Epithelial cell of proximal tubule (primary cell): ENCODE results near the gene DCTN2. TPM values are rescaled to one million over a fixed set of nuclear protein-coding genes. Genes with fewer than 3 reads are reported as not detected.

Experiments
- DNase-seq: peaks from one replicate; pipeline ENCODE4 v3.0.0-alpha.2; 2011; ENCODE audit warnings: low read depth
- H3K4me3 ChIP-seq: 2 replicates; pipeline ENCODE4 v1.5.1; 2011; ENCODE audit warnings: low read depth, mild to moderate bottlenecking, low read length
- total RNA-seq: library from RNA; depleted of rRNA; stranded (reverse); fragments of >200 nt; gene quantifications from 2 replicates; pipeline ENCODE4 v1.2.3, GENCODE V29; 2015
- TF ChIP-seq, protein P1 (sequence below): conservative IDR thresholded peaks from 2 replicates; pipeline ENCODE4 v1.5.1; 2012; ENCODE audit warnings: low read depth, mild to moderate bottlenecking, low read length

Gene DCTN2
- total RNA-seq, 1 donor from 2014 or later: 140 TPM

DNA sequence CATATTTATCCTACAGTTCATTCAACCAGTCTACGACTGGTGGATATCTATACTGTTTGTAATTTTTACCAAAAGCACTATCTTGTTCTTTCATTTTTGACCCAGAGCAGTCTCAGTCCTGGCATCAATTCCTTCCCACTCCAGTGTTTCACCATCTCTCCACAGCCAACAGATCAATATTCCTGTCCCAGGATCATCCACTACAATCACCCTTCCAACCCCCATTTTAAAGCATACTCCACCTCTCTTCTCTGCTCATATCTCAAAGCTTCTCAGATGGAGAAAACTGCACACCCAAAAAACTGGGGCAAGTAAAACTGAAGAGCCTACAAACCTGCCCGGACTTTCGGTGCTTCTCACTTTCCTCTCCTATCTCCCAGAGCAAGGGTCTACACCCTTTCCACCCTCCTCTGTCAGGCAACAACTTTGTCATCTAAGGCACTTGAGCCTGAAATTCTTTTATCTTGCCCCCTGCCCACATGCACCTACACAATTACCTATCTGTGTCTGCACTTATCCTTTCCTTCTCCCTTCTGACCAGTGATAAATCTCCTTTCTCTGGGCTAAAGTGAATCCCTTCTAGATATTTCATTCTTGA lies 39.9 kb upstream of the DCTN2 start:
- TF ChIP-seq, protein P1, sequence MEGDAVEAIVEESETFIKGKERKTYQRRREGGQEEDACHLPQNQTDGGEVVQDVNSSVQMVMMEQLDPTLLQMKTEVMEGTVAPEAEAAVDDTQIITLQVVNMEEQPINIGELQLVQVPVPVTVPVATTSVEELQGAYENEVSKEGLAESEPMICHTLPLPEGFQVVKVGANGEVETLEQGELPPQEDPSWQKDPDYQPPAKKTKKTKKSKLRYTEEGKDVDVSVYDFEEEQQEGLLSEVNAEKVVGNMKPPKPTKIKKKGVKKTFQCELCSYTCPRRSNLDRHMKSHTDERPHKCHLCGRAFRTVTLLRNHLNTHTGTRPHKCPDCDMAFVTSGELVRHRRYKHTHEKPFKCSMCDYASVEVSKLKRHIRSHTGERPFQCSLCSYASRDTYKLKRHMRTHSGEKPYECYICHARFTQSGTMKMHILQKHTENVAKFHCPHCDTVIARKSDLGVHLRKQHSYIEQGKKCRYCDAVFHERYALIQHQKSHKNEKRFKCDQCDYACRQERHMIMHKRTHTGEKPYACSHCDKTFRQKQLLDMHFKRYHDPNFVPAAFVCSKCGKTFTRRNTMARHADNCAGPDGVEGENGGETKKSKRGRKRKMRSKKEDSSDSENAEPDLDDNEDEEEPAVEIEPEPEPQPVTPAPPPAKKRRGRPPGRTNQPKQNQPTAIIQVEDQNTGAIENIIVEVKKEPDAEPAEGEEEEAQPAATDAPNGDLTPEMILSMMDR: no peak
- no peak overlapping the region for H3K4me3 ChIP-seq
- DNase-seq: no peak

DNA sequence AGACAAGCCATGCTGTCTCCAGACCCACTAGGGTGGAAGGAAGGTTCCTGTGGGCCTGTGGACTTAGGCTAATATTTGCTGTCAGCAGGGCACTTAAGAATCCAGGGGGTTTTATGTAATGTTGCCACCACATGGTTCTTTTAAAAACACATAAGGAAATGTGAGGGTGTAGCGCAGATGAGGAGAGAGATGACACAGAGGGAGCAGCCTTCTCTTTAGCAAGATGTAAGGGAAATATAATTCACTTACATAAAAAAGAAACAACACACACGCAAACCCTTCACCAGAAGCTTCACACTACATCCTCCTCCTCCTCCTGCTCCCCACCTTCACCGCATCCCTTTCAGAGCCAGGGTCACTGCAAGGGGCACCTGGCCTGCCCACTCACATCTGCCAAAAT lies 39.1 kb upstream of the DCTN2 start:
- TF ChIP-seq, protein P1: no peak
- DNase-seq: no peak
- no peak overlapping the region for H3K4me3 ChIP-seq

DNA sequence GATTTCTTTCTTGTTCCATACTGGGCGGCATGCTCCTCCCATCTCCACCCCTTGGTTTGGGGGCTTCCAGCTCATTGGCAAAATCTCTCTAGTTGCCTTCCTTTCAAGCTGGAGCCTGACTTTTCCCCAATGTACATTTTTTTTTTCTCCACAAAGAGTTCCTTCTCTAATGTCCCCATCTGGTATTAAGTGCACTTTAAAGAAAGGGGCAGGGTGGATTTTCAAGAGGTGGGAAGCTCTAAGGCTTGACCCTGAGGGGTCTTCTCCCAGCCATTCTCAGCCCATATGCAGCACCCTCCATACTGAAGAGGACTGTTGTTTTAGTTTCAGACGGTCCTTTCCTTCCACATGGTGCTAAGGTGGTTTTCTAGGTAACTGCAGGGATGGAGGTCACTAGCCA lies 38.2 kb upstream of the DCTN2 start:
- DNase-seq: no peak
- H3K4me3 ChIP-seq: no peak overlapping the region
- TF ChIP-seq, protein P1: no peak

DNA sequence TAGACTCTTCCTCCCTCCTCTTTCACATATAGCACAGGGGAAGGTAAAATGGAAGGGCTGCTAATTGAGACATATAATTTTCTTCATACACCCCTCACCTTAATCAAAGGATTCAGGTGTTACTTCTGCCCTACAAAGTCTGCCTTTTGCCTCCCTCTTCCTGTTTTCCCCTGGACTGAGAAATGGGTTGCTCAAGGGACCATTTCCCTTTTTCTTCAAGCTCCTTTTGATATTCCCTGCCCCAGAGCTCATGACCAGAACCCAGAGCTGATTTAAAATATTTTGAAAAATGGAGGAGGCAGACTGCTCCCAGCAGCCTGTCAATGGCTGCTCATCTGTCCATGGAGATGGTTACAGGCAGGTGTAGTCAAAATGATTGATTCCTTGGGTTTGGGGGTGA lies 37.7 kb upstream of the DCTN2 start:
- TF ChIP-seq, protein P1: no peak
- DNase-seq: no peak
- H3K4me3 ChIP-seq: no peak overlapping the region

DNA sequence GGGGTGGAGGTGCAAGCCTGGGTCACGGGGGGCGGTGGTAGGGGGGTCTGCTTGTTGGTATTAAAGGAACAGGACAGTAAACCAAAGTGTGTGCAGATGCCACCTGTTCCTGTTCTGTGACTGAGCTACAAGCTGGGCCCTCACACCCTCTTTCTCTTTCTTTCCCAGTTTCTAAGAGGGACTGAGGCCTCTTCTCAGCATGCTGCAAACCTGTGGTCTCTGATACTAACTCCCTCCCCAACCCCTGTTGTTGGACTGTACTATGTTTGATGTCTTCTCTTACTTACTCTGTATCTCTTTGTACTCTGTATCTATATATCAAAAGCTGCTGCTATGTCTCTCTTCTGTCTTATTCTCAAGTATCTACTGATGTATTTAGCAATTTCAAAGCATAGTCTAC lies 37.1 kb upstream of the DCTN2 start:
- TF ChIP-seq, protein P1: no peak

DNA sequence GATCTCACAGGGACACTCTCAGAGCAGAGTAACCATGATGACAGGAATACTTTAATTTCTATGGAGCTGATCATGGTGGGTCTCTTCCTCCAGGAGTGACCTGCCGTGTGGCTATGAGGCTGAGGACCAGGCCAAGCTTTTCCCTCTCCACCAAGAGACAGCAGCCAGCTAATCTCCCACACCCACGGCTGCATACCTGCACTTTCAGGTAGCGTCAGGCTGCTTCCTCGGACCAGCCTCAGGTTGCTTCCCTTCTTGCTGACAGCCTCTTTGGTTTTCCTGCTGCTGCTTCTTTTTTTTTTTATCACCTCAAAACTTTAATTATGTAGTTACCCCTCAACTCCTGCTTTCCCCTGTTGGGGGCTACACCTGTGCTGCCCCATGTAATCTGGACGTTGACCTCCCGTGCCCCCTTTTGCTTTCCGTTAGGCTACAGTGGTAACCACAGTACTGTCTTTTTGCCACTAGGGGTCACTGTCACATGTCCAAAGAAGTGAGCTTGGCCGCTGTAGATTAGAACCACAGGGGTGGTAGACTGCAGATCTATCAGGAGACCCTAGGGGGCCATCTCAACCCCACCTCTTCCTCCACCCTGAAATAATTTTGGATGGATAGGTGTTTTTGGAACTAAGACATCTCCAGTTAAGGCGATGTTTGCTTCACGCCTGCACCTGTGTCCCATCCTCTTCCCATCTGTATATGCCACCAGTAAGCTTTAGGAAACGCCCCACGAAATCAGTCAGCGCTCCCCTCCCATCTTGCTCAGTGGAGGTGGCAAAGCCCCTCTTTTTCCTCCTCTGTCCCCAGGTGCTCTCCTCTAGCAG lies 36.2 kb upstream of the DCTN2 start:
- DNase-seq: peak; percentile 29
- TF ChIP-seq, protein P1: peak; percentile 96
- no peak overlapping the region for H3K4me3 ChIP-seq

More for the DNA sequence above, 37.1 kb upstream of the DCTN2 start:
- no peak for DNase-seq
- H3K4me3 ChIP-seq: no peak overlapping the region

DNA sequence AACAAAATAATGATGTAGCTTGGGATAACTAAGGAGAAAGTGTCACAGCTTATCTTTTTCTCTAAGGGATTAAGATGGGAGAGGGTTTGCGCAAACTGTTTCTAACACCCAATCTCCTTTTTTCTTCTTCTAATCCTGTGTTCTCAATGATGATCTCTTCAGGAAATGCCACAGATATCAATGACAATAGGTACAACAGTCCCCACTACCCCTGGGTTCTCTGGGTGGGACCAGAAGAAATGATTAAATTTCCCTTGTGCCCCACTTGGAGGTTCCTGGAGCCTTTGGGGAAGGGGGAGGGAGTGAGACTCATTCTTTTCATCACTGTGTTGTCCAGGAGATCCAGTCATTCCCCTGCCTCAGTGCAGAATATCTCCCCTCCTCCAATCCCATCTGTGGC lies 35.4 kb upstream of the DCTN2 start:
- TF ChIP-seq, protein P1: no peak
- DNase-seq: no peak
- no peak overlapping the region for H3K4me3 ChIP-seq
